Epidermal melanocyte (primary cell): ENCODE measurements around the gene TBC1D10A.
A peak's percentile ranks its signal among the peaks of the same experiment; 100 is the strongest.

Experiments
- DNase-seq: peaks from one replicate; pipeline ENCODE4 v3.0.0; 2011; ENCODE audit warnings: low spot score; ENCODE audit not compliant: insufficient read length

Gene TBC1D10A

DNA sequence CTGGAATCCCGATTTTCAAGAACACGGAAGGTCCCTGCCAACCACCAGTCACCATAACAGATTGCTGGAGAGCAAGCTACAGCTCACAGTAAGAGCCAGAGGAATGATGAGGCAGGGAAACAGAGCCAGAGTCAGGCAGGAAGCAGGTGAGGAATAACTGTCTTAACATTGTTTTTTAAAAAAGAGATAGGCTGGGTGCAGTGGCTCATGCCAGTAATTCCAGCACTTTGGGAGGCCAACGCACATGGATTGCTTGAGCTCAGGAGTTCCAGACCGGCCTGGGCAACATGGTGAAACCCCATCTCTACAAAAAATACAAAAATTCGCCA, 24.0 kb downstream of the TBC1D10A start:
- no peak for DNase-seq

DNA sequence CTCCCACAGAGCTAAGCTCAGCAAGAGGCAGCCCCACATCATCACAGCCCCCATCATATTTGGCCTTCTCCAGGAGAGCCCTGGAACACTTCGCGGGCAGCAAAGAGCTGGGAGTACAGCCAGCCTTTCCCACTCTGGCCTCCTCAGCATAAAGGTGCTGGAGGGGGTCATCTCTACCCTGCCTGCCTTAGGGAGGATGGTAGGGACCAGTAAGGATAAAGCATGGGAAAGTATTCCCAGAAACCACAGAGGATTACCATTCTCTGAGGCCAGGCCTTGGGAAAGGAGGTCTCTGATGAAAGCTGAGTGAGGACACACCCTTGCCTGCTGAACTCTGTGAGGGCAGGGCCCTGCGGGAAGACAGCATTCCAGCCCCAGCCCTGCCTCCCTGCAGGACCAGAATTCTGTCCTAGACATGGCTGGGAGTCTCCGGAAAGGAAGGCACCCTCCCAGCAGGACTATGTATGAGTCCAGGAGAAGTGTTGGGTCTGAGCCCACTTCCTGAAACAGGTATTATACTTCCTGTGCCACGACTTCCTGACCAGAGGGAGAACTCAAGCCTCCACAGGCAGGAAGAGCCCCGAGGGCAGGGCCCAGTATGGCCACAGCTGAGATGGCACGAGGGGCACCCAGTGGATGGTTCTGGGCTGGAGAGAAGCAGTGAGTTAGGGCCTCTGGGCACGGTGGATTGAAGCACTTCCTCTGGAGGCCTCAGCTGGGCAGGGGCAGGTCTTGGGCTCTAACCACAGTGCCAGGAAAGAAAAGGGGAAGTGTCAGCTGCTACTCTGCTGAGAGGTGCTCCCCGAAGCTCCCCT, 24.5 kb downstream of the TBC1D10A start:
- no peak for DNase-seq

DNA sequence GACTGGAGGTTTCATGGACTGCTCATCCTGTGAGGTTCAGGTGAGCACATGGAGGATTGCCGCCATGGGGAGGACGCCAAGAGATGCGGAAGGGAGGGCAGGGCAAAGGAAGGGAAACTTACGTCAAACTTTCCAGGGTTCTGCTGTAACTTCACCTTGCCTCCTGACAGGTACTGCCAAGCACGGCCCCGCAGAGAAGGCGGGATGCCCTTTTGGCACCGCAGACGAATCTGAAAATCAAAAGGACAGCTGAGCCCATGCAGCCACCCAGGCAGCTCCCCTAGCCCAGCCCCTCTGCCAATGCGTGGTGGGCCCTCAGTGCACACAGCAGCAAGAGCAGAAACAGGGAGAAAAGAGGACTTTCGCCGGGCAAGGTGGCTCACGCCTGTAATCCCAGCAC, 27.4 kb downstream of the TBC1D10A start:
- DNase-seq = no peak

DNA sequence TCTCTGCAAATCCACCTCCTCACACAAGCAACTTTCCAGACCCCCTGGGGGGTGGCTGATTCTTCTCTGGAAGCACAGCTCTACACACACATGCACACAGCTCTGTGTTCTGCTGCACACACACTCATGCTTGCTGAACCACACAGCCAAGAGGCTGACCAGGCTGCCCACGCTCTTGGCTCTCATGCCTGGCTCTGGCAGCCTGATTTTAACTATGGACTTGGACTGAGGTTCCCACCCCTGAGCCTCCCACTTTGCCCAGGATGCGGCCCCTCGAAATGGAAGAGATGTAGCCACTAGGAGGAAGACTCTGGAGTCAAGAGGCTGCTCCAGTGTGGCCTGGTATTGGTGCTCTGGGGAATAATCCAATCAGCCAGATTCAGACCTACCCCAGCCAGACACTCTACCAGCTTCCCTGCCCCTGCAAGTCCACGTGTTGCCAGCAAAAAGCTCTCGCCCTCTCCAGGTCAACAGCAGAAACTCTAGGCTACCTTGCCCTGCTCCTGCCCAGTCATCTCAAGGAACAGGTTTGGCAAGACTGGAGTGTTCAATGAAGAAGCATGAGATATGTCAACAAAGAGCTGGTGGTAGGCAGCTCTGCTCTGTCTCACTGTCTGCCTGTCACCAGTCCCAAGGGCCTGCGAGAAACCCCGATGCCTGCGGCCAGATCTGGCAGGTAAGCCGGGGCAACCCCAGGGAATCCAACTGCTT, 28.6 kb downstream of the TBC1D10A start:
- DNase-seq = no peak

DNA sequence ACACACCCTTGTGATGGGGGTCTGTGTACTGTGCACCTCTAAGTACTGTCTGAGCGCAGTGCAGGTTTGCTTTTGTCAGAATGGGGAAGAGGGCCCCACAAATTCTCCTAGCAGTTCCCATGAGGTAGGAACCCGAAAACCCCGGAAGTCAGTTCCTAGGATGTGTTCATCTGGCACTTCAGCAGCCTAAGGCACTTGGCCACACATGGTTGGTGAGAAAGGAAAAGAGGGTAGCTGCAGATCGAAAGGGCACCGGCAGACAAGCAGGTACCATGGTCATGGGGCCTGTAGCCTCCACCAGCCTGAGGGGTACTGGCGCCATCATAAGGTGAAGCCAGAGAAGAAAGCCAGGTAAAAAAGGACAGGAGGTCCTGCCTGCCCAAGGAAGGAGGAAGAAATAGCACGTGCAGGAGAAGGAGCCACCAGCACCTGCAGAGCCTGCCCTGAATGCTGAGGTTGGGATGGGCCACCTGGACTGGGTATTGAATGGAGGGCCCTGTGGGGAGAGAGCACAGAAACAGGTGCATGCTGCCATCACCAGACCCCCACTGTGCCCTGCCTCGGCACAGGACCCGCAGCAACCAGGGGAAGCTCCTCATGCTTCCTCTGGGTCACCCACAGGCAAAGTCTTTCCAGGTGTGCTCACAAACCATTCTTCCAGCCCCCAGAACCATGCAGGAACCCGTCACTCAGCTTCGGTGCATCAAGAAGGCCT, 29.3 kb downstream of the TBC1D10A start:
- no peak for DNase-seq

DNA sequence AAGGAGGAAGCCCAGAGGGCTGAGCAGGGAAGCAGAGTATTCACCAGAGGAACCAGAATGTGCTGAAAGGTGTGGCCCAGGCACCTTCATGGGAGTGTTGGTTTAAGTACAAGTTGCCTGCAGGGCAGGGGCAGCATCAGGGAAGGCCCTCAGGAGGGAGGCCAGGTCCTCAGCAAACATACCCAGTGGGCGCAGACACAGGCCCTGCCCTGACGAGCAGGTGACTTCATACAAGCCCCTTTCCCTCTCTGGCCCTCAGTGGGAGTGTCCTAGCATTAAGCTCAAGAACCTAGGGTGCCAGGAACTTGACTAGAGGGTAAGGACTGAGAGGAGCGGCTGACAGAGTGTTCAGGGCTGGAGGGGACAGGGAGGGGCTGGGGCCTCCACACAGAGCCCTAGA, 29.9 kb downstream of the TBC1D10A start:
- DNase-seq = no peak

DNA sequence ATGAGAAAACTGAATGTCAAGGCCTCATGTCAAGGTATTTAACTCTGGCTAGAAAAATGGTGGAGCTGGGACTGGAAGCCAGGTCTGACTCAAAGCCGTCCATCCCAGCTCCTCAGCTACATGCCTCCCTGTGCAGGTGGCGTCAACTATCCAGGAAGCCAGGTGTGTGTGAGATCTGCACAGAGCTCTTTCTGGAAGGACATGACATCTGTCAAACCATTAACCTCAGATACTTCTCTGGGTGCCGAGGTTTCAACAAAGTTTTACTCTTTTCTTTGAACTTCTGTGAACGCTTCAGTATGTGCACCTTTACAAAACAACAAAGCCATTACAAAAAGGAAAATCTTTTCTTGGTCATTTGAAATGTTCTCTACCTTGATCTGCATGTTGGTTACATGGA, 30.4 kb downstream of the TBC1D10A start:
- DNase-seq = no peak

DNA sequence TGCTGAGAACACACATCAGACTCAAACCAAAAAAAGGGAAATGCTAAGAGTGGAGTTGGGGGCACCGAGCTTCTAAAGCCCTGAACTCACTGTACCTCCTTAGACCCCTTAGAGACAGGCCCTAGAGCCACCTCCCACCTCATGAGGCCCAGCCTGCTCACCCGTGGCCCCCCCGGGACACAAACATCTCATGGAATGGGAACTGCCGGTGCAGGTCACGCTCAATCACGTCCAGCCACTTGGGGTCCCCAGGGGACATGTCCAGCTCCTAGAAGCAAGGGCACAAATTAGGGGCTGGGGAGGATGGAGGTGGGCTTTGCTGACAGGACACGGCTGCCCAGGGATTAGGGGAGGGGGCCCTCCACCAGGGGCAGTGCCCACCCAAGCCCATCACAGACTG, 31.2 kb downstream of the TBC1D10A start:
- no peak for DNase-seq

DNA sequence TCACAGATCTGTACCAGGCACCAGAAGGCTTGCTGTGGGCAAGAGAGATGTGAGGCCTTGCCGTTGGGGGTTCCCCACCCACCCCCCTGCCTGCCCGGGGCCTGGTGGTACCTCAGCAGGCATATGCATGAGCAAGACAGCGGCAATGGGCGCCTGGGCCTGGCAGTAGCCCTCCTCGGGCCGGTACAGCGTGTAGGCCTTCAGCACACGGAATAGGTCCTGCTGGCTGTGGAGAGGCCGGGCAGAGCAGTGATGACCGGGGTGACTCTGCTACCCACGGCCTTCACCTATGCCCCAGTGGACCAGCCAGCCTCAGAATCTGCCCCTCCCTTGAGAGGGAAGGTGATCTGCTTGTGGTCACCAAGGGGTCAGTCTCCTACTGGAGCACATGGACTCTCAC, 31.9 kb downstream of the TBC1D10A start:
- DNase-seq = no peak

DNA sequence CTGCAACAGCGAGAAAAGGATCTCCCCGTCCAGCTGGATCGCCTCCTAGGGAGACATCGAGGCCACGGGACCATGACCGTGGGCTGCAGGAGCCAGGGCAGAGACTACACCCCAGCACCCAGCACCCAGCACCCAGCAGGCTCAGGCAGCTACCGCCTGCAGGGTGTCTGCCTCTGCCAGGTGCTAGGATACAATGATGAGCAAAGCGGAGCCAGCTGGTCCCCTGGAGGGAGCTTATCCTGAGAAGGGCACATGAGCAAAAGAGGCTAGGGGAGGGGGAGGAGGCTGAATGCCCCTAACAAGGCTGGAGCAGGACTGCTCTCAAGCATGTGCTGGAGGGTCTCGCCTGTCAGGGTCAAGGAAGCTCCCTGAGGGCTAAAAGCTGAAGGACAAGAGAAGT, 32.7 kb downstream of the TBC1D10A start:
- no peak for DNase-seq

DNA sequence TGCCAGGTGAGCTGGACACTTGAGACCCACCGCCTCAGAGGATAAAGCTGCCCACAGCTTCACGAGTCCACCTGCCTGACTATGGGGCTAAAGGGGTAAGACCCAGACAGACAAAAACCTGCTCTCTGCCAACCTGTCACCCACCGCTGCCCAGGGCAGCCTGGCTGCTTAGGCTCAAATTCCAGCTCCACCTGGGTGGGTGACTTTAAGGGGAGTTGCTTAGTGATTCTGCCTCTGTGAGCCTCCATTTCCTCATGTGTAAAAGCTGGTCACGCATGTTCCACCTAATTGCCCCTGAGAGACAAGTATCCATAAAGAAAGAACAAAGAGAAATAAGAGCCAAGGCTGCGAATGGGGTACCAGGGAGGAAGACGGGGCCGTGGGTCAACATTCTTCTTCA, 33.7 kb downstream of the TBC1D10A start:
- no peak for DNase-seq

DNA sequence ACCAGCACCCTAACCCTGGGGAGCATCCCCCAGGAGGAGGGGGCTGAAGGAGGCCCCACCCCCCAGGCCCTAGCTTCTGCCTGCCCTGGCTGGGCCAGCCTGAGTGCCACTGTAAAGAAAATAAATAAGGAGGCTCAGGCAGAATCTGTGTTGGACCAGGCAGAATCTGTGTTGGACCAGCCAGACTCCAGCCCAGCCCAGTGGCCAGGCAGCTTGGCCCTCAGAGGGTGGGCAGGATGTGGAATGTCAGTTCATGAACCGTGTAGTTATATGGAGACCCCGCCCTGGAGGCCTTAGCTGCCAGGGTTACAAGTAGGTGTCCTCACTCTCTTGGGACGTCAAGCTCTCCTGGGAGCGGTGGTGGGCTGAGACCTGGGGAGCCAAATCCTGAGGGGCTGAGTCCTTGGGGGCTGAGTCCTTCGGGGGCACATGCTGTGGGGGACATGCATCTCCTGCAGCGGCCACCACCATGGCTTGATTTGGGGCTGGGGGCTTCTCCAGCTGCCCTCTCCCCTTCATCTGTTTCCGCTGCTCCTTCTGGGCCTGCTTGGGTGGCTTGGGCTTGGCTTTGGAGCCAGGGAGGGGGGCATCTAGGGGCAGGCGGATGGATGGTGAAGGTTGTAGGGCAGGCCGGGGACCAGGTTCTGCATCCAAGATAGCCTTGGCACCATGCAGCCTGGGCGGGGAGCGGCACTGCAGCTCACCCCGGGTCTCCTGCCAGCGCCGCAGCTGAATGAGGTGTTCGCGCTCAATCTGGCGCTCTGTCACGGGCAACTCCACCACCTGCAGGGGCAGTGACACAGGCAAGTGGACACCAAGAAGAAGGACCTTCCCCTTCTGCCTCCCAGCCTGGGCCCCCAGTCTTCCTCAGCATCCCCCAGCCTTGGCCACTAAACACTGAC, 34.4 kb downstream of the TBC1D10A start:
- no peak for DNase-seq

DNA sequence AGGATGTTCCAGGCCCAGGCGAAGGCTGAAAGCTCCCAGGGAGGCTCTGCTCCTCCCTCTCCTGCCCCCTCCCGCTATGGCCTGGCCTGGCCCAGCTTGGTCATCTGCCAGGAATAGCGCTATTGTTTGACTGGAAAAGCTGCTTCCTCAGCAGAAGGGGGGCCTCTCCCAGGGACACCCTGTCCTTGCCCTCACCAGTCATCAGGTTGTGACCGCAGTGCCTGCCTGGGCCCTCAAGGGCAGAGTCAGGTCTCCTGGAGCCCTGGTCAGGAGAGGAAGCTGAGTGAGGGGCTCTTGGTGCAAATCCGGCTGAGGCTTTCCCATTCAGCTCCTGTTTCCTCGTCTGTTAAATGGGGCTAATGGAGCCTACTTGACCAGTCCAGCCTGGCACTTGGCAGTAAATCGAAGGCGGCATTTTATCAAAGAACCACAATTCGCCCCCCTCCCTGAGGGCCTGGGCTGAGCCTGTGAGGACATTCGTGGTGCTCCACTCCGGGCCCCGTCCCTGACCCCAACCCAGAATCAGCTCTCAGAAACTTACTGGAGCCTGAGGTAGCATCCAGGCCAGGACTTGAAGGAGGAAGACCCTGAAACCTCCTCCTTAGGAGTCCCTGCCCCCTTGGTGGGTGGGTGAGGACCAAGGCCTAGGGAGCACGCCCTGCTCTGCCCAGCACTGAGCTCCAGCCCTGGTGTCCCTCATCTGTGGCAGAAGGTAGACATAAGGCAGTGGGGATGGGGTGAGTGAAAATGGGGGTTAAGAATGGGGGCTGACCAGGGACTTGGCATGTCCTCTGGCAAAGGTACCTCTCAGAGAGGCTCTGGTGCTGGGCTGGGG, 35.5 kb downstream of the TBC1D10A start:
- DNase-seq = no peak

DNA sequence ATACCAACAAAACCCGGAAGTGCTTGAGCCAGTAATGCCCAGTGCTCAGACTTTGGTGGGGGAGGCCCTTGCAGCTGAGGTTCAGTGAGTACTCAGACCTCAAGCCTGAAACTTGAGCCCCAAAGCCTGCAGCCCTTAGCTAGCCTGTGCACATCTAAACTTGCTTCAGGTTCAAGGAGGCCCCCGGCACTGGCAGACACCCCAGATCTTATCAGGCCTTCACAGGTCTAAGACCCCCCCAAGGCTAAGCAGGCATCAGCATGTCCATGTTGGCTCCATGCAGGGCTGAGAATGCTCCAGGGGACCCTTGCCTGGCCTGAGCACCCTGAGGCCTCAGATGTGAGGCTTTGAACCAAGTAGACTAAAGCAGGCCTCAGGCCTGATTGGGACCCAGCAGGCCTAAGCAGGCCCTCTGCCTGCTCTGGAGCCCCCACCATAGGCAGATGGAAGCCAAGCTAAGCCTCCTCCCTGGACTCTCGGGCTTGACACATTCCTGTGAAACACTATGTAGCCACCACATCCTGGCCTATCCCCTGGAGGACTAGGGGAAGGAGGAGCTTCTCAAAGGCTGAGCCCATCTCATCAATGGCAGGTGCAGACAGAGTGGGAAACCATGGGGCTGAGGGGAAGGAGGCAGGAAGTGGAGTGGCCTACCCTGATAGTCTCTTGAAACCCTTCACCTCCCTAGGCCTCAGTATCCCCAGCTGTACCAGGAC, 36.2 kb downstream of the TBC1D10A start:
- DNase-seq = no peak

DNA sequence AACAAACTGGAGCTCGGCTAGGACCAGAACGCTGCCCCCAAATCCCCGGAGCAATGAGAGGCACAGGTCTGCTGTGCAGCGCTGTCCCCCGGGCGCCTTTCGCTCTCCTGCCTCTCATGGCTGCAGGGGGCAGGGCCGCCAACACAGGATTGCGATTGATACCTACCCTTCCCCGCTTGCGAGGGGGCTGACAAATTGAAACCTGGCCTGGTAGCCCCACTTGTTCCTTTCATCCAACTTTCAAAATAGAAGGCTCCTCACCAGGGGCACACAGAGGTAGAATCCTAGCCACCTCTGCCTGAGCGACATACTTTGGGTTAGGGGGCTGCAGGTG, 36.8 kb downstream of the TBC1D10A start:
- no peak for DNase-seq

DNA sequence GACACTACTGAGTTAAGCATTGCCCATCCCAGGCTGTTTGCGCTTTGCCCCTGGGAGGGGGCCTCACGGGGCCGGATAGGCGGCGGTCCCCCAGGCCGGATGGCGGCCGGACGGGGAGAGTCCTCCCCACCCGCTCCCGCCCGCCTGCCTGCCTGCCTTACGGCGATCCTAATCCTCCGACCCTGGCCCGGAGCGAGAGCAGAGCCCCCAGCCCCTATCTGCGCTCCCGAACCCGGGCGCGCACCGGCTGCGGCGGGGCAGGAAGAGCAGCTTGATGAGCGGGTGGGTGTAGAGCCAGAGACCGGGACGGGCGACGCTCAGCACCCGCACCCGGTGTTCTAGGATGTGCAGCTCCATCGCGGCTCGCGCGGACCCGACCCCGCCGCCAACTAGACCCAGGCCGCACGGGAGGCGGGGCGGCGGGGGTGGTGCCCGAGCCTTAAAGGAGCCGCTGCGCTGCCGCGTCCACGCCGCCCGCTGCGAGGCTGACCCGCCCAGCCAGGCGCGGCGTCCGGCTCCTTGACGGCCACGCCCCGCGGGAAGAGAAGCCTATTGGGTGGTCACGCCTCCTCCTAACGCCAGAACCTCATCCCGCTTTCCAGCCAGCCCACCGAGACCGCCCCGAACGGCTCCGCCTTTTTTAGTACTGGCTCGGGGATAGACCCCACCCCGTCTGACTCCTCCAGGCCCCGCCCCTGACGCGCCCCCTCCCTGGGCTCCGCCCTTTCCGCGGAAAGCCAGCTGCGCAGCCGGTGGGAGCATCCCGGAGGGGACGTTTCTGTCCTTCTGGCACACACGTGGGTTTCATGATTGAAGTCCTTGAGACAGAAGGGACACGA, 37.4 kb downstream of the TBC1D10A start, which contains the start of gene CASTOR1:
CASTOR1 (minus strand) TSS at position 365 of the 839 bp plus-strand sequence; CDS start at position 357, 8 bp downstream.
- DNase-seq = peak; percentile 100

DNA sequence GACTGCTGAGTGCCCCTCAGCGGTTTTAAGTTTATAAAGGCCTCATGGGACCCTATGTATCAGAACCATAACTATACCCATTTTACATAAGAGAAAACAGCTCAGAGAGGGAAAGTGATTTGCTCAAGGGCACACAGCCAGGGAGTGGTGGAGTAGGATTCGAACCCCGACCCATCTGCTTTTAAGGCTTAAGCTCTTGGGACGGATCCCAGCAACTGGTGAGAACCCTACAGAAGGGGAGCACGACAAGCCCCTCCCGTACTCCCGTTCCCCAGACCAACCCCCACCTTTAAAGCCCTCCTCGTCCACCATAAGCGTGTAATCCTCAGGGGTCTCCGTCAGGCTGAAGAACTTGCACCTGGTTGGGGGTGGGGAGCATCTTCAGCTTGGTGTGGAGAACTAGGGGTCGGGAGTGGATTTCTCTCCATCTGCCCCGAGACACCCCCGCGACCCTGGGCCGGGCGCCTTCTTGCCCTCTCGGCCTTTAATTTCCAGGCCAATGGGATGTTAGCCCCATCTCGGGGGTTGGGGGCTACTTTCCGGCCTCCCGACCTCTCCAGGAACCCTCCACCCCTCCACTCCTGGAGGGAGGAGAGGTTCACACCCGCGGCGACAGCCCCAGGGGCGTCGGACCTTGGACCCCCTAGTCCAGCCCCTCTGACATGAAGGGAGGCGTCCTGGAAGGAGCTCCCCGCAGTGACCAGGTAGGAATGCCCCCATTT, 38.2 kb downstream of the TBC1D10A start:
- no peak for DNase-seq
